ENCODE results near the gene VSTM4.

The VSTM4 gene

GRCh38 chr10:49074836-49075682 lies 40.3 kb downstream of the VSTM4 start:
- no peak overlapping the region for H3K4me3 ChIP-seq (ENCODE audit: low read depth, low read length)
- DNase-seq (ENCODE audit: low read depth), result no peak
- no peak for TF ChIP-seq CTCF (IDR thresholded peaks at IDR 0.05; ENCODE audit: low read depth, low read length, missing control alignments)

DNA sequence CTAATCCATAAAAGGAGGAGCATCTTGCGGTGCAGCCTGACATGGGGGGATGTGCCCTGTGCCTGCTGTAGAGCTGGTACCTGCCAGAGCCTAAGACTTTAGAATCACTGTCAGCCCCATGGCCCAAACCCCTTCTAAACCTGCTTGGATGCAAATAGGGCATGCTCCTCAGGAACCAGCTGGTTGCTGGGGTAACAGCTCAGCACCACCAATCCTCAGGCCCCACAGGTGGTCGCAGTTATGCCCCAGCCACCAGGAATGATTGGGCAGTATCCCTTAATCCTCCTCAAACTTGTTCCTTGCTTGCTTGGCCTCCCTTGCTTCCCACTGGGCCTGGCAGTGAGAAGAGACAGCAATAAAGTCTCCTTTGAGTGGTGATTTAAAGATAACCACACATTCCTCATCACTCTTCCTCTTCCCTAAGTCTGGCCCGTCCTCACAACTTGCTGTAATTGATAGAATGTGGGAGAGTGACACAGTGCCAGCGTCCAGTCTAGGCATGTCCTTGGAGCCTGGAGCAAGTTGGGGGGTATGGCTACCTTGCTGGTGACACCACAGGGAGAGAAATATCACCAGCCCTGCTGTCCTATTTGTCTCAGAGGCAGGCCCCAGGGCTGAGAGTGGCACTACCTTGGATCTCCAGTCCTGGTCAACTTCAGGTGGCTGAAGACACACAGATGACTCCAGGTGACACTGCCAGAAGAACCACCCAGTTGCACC lies 43.0 kb downstream of the VSTM4 start:
- TF ChIP-seq CTCF (IDR thresholded peaks at IDR 0.05; ENCODE audit: low read depth, low read length, missing control alignments), result no peak
- DNase-seq (ENCODE audit: low read depth), result no peak
- H3K4me3 ChIP-seq (ENCODE audit: low read depth, low read length), result no peak overlapping the region

DNA sequence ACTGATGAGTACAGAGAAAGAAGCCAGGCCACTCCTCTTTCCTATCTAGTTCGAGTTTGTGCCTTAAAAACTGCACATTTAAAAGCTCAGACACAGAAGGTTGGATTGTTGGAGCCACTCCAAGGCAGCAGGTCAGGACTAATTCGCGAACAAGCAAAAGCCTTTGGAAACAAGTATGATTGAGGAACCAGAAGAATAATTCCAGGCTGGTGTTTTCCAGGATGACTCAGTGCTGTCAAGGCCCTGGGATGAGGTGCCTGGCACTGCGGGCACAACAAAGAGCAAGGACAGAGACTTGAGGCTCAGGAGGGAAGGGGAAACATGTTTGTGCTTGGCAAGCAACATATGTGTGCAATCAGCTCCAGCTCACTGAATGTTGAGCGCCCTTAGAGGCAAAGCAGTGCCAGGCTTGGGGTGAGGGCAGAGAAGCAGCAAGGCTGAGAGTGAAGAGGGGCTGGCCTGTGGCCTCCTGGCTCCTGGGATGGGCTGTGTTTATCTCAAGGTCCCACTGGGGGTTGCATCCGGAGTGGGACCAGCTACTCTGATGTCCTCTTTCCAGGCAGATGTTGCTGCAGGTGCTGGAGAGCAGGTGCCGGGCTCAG lies 44.1 kb downstream of the VSTM4 start:
- TF ChIP-seq CTCF (IDR thresholded peaks at IDR 0.05; ENCODE audit: low read depth, low read length, missing control alignments), result no peak
- no peak for DNase-seq (ENCODE audit: low read depth)
- no peak overlapping the region for H3K4me3 ChIP-seq (ENCODE audit: low read depth, low read length)

- TF ChIP-seq CTCF (IDR thresholded peaks at IDR 0.05; ENCODE audit: low read depth, low read length, missing control alignments), result no peak
- no peak overlapping the region for H3K4me3 ChIP-seq (ENCODE audit: low read depth, low read length)
- no peak for DNase-seq (ENCODE audit: low read depth)
Measured at GRCh38 chr10:49070701-49071100, 44.6 kb downstream of the VSTM4 start.

GRCh38 chr10:49068672-49069217 lies 46.6 kb downstream of the VSTM4 start:
- no peak for DNase-seq (ENCODE audit: low read depth)
- no peak for TF ChIP-seq CTCF (IDR thresholded peaks at IDR 0.05; ENCODE audit: low read depth, low read length, missing control alignments)
- no peak overlapping the region for H3K4me3 ChIP-seq (ENCODE audit: low read depth, low read length)

DNA sequence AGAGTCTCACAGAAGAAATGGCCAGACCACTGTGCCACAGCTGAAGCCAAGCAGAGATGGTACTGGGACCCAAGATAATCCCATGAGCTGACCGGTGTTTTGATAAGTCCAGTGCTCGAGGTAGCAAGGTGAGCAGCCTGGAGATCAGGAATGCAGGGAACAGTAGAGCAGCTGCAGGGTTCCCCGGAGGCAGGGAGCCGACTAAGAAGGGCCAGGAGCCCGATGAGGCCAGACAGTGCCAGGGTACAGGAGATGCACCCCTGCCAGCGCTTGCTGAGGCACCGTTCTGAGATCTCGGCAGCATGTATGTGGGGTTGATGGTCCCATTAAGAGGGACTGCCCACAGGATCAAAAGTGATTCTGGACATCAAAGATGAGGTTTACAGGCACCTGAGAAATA lies 47.1 kb downstream of the VSTM4 start:
- TF ChIP-seq CTCF (IDR thresholded peaks at IDR 0.05; ENCODE audit: low read depth, low read length, missing control alignments), result no peak
- DNase-seq (ENCODE audit: low read depth), result no peak
- no peak overlapping the region for H3K4me3 ChIP-seq (ENCODE audit: low read depth, low read length)
